GM18499 (cell line): ENCODE results near the gene NOXA1.

Experiments used
- ATAC-seq: cut with Tn5 transposase; IDR thresholded peaks from one replicate; pipeline ENCODE4 v1.9.1; 2021; ENCODE audit warnings: moderate number of reproducible peaks; ENCODE audit not compliant: insufficient read depth, unreplicated experiment

Gene NOXA1

DNA sequence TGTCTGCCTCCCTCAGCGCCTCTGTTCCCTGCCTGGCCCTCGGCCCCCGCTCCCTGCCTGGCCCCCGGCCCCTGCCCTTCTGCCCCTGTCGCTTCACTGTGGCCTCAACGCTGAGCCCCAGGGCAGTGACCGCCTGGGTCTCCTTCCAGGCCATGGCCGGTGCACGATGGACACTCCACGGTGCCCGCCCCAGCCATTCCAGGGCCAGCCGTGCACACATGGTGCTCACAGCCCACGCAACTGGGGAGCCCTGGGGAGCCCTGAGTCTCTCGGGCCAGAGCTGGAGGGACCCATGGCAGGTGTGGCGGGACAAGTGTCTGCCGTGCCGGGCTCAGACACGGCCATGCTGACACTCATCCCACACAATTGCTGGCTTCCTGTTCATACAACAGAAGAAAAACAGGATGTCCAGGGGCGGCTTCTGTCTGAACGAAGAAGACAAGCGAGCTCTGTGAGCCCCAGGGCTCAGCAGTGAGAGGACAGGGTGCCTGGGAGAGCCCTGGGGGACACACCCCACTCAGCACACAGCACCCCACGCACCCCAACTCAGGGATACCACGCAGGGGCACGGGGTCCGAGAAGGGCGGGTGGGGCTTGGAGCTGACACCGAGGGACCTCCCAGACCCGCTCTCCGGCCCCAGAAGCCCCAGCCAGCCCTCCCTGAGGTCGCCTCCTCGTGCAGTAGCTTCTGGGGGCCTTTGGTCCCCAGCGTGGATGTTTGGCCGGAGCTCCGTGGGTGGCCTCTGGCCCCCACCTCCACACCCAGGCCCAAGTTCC, 35.9 kb upstream of the NOXA1 start:
- no peak for ATAC-seq

DNA sequence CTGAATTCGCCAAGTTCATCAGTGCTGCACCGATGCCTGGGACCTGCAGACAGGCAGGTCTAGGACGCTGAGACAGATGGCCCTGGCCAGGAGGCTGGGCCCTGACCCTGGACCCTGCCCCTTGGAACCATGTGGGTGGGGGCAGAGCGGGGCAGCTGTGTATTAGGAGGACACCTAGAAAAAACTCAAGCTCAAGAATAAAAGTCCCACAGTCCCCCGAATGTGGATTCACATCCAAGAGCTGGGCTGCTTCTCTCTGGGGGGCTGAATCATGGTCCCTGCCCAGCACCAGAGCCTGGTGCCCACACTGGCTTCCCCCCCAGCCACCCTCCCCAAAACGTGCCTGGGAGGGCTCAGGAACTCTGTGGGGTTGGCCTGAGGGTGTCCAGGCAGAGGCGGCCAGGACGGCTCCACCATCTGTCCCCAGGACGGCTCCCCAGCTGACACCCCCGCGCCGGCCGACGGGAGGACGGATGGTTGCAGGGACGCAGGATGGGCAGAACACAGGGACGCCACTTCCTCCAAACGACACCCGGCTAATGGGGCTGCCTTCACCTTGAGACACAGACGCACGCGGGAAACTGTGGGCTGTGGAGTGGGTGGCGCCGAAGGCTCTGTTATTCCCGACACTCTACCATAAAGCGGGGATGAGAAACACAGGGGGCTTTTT, 35.2 kb upstream of the NOXA1 start:
- no peak for ATAC-seq

DNA sequence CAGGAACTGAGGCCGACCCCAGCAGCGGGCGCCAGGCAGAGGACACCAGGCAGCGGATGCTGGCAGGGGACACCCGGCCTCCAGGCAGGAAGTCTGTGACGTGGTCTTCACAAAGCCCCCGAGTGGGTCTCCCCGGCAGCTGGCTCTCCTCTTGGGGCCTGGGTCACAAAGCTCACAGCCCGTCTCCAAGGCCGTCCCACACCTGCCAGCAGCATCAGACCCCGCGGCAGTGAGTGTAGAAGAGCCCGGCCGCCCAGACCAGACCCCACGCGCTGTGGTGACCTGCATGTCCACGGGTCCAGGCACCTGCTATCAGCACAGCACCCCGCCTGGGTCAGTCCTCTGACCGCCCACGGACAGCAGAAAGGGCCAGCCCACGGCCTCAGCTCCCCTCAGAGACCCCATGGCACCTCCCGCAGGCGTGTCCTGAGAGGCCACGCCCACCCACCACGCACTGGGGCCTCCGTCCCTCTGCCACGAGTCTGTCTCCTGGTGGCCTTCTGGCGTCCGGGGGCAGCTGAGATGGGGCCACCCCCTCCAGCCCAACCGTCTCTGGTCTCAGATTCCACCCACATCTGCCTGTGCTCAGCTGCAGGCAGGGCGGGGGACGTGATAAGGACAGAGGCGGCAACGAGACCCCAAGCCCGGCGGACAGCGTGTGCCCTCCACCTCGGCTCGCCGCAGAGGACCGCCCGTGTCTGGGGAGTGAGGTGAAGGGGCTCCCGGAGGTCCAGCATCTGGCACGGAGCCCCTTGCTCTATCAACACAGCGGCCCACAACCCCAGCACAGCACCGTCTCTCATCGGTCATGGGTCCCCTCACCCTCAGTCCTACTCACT, 34.4 kb upstream of the NOXA1 start:
- no peak for ATAC-seq

DNA sequence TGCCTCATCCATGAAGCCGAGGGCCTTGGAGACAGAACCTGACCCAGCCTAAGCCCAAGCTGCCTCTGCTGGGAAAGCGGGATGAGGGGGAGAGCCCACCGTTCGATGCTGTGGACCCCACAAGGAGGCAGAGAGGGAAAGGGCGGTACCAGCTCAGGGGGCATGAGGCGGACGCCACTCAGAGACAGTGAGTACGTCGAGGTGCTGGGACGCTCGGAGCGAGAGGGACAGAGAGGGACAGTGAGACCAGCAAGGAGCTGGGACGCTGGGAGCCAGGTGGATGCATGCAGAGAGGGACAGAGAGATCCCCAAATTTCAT, 33.8 kb upstream of the NOXA1 start:
- no peak for ATAC-seq

DNA sequence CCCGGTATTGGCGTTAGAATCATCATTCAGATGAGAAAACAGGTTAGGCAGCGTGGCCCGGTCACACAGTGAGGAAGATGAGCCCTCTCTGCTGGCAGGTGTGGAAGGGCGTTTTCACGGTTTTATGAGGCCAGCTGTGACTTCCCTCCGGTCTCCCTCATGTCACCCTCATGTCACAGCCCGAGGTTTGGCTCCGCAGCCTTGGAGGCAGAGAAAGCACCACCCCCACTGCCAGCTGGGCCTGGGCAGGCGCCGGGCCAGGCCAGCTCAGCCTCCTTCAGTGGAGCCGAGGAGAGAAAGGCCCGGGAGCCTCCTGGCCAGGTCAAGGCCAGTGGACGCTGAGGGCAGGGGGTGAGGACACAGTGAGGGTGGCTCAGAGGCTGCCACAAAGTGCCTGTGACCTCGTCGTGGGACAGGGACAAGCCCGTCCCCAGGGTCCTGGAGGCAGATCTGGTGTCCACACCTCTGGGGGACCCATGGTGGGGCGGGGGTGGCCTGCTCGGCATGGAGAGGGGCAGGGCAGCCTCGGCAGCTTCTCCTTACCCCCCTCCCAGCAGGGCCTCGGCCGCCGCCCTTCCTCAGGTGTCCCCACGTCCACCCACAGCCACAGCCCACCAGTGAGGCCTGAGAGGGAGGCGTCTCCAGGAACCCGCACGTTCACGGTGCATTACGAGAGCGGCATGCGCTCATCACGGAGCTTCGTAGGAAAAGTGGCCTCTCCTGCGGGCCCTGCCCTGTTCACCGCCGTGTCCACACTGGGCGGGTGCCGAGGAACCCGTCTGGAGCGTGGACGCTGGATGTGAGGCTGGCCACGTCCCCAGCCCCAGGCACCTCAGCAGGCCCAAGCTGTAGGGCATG, 32.4 kb upstream of the NOXA1 start:
- ATAC-seq, result no peak

DNA sequence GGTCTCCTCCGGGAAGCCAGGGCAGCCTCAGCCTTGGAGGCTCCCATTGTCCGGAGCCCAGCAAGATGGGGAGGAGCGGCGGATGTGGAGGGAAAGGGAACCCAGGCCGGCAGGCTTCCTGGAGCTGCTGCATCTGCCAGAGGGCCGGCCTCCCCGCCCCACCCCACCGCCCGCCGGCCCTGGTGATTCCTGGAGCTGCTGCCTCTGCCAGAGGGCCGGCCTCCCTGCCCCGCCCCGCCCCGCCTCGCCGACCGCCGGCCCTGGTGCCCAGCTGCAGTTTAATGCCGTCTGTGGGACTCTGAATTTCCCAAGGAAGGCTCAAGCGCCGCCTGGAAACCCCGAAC, 31.8 kb upstream of the NOXA1 start:
- ATAC-seq, result no peak

DNA sequence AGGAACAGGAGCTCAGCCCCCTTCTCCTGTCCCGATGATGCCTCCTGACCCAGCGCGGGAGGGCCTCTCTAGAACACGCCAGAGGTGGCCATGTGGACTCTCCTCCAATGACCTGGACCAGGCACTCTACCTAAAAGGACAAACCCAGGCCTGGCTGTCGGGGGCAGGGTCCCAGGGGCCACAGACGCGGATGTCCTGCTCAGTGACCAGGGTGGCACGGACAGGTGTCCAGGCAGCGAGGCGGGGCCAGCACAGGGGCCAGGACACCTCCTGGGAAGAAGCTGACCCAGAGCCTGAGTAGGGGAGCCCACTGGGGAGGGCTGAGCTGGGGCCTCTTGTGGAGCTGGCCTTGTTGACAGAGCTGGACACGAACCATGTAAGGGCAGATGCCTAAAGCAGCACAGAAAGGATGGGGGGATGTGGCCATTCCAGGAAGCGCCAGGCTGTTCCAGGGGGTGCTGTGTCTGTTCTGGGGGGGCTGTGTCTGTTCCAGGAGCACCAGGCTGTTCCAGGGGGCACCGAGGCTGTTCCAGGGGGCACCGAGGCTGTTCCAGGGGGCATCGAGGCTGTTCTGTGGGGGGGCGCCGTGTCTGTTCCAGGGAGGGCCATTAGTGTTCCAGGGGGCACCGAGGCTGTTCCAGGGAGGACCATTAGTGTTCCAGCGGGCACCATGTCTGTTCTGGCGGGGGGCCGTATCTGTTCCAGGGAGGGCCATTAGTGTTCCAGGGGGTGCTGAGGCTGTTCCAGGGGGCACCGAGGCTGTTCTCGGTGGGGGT, 30.8 kb upstream of the NOXA1 start:
- no peak for ATAC-seq

DNA sequence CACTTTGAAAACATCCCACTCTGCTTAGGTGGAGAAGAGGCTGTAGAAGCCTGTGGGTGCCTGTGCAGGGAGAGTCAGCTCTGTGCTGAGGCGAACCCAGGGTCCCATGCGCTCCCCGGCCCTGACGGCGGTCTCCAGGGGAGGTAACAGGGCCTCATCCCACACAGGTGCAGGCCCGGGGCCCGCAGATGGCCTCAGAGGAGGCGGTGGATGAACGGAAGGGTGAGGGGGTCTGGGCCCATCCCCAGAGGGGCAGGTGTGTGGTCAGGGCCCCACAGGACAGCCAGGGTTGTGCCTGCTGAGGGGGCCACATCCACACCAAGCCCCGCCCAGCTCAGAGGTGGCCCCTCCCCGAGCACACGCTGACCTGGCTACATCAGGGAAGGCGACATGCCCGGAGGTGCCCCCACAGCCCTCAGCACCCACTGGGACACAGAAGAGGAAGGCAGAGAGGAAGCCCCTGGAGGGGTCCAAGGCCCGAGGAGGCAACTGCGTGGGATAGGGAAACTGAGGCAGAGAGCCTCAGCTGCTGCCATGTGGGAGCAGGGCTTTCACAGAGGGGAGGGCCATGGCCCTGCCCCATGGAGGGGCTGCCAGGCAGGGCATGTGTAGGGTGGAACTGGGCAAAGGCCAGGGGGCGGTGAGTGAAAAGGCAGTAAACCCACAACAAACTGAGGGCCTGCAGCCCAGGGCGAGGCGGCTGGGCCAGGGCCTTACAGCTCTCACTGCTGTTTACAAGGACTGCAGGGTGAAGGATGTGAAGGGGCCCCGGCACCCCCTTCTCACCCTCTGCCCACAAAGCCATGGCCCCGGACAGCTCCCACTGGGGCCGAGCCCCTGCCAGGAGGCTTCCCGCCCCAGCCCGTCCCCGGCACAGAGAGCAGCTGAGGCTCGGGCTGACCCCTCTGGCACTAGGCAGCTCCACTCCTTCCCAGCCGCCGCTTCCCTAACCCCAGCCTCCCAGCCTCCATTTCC, 29.7 kb upstream of the NOXA1 start:
- ATAC-seq, result no peak

DNA sequence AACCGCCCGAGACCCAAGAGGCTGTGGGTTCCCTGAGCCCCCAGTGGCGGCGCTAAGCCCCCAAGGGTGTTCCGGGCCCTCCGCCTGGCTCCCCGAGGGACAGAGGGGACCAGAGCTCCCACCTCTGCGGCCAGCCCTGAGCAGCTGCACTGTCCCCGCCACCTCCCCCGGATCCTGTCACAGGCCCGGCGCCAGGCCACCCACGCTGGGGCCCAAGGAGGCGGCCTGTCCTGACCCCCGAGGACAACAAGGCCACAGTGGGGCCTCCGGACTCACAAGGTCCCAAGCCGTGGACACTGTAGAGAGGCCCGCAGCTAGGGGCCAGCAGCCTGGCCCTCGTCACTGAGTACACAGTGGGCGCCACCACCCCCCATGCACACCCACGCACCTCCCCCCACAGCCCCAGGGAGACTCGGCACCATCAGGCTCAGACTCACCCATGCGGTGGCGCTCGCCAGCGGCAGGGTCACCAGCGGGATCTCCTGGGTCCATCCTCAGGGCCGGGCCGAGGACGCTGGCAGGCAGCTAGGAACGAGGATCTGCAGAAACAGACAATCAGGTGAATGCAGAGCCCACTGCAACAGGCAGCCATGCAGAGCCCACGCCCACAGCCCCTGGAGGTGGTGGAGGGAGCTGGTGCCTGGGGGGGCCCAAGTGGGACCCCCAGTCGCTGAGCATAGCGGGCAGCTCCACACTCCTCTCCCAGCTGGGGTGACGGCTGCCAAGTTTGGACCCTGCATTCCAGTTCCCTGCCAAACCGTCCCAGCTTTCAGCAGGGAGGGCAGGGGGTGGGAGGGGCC, 28.1 kb upstream of the NOXA1 start:
- no peak for ATAC-seq

DNA sequence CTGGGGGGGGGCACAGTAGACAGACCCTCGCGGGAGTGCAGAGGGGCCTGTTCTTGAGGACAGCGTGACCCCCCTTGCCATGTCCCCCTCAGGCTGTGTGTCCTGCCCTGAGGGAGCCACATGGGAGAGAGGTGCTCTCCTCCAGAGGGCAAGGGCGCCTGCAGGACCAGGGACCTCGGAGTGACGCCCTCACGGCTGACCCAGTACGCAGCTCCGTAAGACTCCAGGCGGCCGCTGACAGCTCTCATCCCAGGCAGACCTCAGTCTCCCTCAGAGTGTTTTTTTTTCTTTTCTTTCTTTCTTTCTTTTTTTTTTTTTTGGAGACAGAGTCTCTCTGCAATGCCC, 27.6 kb upstream of the NOXA1 start:
- no peak for ATAC-seq

DNA sequence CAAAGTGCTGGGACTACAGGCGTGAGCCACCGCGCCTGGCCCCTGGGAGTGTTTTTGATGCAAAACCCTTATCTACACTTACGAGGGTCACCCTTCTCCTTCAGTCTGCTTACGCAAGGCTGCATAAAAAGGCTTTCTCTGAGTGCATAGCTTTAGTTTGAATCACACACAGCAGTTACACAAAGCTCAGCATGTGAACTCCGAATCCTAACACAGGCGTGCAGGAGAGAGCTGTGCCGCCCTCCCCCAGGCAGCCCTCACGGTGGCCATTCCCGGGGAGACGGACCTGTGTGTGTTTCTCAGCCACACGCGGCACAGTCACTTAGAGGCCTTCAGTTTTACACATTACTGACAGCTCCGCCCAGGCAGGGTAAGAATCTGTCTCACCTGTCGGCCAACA, 27.0 kb upstream of the NOXA1 start:
- ATAC-seq, result no peak

DNA sequence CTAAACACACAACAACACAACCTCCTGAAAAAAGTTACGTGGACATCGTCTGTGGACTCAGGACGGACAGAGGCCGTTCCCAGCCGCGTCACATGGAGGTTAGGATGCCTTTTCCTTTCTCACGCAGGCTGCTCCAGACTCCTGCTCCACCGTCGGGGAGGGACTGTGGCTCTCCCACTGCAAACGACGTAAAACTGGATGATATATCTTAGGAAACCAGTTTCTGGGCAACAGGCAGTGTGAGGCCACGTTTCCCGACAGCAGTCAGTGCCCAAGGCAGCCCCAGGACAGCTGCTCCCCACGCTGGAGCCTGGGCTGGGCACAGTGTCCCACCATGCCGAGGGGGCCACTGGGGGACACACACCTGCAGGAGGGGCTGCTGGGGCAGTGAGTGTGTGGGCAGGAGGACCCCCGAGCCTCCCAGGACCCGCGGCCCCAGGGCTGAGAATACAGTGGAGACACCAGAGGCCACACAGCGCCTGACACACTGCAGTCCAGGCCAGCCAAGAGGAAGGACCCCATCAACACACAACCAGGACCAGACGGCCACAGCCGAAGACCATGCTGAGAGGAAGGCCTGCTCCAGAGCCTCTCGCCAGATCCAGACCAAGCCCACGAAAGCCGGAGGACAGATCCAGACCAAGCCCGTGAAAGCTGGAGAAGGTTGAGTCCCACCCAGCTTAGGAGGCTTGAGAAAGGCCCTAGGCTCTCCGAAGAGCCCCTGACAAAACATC, 26.4 kb upstream of the NOXA1 start:
- no peak for ATAC-seq

DNA sequence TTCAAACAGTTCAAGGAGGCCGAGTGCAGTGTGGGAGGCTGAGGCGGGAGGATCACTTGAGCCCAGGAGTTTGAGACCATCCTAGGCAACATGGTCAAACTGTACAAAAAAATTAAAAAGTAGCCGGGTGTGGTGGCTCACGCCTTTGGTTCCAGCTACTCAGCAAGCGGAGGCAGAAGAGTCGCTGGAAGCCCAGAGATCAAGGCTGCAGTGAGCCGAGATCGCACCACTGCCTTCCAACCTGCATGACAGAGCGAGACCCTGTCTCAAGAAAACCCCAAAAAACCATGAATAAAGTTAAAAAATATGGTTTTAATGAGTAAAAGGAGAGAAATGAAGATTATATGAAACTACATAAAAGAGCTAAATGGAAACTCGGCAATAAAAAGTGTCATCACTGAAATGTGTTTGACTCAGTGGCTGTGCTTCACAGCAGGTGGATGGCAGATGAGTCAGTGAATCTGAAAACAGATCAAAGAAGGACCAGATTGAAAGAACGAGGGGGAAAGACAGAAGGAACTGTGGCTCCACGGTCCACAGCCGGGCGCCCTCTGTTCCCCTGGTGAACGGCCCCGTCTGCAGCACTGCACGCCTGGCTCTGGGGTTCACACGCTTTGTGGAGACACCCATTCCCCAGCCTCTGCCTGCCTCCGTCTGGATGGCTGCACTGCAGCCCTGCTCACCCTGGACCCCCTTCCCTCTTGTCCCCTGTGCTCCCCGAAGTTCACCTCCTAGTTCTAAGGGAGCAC, 25.3 kb upstream of the NOXA1 start:
- no peak for ATAC-seq

DNA sequence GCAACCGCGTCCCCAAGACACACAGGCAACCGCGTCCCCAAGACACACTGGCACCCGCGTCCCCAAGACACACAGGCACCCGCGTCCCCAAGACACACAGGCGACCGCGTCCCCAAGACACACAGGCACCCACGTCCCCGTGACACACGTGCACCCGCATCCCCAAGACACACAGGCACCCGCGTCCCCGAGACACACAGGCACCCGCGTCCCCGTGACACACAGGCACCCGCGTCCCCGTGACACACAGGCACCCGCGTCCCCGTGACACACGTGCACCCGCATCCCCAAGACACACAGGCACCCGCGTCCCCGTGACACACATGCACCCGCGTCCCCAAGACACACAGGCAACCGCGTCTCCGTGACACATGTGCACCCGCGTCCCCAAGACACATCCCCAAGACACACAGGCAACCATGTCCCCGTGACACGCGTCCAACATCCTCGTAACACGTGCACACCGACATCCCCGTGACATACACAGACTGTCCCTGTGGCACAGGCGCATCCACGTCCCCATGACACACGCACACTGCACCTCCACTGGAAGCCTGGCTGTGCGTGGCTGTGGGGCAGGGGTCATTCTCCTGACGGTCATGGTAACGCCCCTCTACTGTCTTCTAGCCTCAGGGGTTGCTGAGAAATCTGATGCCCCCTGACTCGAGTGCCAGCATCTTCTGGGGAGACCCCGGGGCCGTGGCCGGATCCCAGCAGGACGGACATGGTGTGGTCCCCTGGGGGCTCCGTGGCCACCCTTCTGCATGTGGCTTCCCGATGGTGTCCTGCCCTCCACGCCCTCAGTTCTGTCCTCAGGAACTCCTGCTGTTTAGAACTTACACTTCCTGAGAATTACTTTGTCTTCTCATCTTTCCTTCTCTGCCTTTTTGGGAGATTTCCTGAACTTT, 24.4 kb upstream of the NOXA1 start:
- no peak for ATAC-seq

DNA sequence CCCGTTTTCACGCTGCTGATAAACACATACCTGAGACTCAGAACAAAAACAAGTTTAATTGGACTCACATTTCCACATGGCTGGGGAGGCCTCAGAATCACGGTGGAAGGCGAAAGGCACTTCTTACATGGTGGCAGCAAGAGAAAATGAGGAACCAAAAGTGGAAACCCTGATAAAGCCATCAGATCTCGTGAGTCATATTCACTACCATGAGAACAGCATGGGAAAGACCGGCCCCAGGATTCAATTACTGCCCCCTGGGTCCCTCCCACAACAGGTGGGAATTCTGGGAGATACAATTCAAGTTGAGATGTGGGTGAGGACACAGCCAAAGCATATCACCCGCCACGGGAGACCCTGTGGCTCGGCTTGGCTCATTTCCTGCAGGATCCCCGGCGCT, 20.4 kb upstream of the NOXA1 start:
- no peak for ATAC-seq

DNA sequence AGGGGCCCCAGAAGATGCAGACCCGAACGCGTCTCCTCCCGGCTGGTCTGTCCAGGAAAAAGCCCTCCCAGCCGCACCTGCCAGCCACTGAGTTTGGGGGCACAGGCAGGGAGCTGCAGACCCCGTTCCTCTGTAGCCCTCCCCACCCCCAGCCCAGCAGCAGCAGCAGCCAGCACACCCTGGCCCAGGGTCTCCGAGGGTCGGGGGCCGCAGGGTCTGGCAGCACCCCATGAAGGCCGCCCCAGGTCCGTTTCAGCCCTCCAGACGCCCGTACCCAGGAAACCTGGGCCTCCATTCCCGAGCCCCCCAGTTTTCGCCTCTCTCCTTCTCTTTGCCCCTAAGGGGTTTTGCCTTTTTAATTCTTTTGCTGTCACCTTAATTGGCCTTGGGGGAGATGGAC, 19.9 kb upstream of the NOXA1 start:
- ATAC-seq, result no peak
